BLaER1 treated with 17β-estradiol and CSF1 and Interleukin-3, amounts not matched to agents 10 nM and 100 nM (cell line): Measurements from ENCODE around the gene CDC42EP4.

Experiments used
- H3K27ac ChIP-seq, 11 experiments: shearing (Covaris generic); formaldehyde crosslinking; 2 replicates each; pipeline ENCODE4 v1.8.1; 2022
- H3K27me3 ChIP-seq, 11 experiments: shearing (Covaris generic); formaldehyde crosslinking; 2 replicates each; pipeline ENCODE4 v1.8.1; 2022
- H3K36me3 ChIP-seq, 11 experiments: shearing (Covaris generic); formaldehyde crosslinking; 2 replicates each; pipeline ENCODE4 v1.8.1; 2022
- H3K4me1 ChIP-seq, 10 experiments: shearing (Covaris generic); formaldehyde crosslinking; 2 replicates each; pipeline ENCODE4 v1.8.1; 2022
- H3K4me2 ChIP-seq, 11 experiments: shearing (Covaris generic); formaldehyde crosslinking; 2 replicates each; pipeline ENCODE4 v1.8.1; 2022
- H3K4me3 ChIP-seq, 10 experiments: shearing (Covaris generic); formaldehyde crosslinking; 2 replicates each; pipeline ENCODE4 v1.8.1; 2022
- H3K9ac ChIP-seq, 11 experiments: shearing (Covaris generic); formaldehyde crosslinking; 2 replicates each; pipeline ENCODE4 v1.8.1; 2022
- H3K9me3 ChIP-seq, 11 experiments: shearing (Covaris generic); formaldehyde crosslinking; replicated peaks in 1 of 11; 2 replicates each; pipeline ENCODE4 v1.8.1; 2022
- H4K20me1 ChIP-seq, 11 experiments: shearing (Covaris generic); formaldehyde crosslinking; 2 replicates each; pipeline ENCODE4 v1.8.1; 2022
- Cebpa-rat ChIP-seq, 11 experiments: shearing (Covaris generic); IDR thresholded peaks; 2 replicates each; pipeline ENCODE4 v1.8.1; 2022

The CDC42EP4 gene

GRCh38 chr17:73289549-73290254 lies 22.1 kb downstream of the CDC42EP4 start:
- H4K20me1 ChIP-seq = peaks cover 0 to 50% (median 16%) of the 10 kb centered on the region in 11 experiments; a peak in 12 of 22 replicates
- no peaks in the 10 kb centered on the region for H3K9me3 ChIP-seq
- TF ChIP-seq Cebpa-rat (IDR thresholded peaks at IDR 0.05) = no peak
- H3K4me2 ChIP-seq = peak overlapping the region; percentile 88 to 99 (median 96)
- peak overlapping the region in 4 of 11 experiments; percentile 27 to 73 (median 70); a peak in 4 of 22 replicates for H3K9ac ChIP-seq
- H3K36me3 ChIP-seq = peaks cover 0 to 17% (median 10%) of the 10 kb centered on the region in 11 experiments; a peak in 13 of 22 replicates
- H3K4me3 ChIP-seq = no peak overlapping the region
- peak overlapping the region in 9 of 11 experiments; percentile 31 to 87 (median 75); a peak in 16 of 22 replicates for H3K27ac ChIP-seq
- no peaks in the 10 kb centered on the region for H3K27me3 ChIP-seq
- peaks cover 59 to 99% (median 78%) of the 10 kb centered on the region in 10 experiments for H3K4me1 ChIP-seq

DNA sequence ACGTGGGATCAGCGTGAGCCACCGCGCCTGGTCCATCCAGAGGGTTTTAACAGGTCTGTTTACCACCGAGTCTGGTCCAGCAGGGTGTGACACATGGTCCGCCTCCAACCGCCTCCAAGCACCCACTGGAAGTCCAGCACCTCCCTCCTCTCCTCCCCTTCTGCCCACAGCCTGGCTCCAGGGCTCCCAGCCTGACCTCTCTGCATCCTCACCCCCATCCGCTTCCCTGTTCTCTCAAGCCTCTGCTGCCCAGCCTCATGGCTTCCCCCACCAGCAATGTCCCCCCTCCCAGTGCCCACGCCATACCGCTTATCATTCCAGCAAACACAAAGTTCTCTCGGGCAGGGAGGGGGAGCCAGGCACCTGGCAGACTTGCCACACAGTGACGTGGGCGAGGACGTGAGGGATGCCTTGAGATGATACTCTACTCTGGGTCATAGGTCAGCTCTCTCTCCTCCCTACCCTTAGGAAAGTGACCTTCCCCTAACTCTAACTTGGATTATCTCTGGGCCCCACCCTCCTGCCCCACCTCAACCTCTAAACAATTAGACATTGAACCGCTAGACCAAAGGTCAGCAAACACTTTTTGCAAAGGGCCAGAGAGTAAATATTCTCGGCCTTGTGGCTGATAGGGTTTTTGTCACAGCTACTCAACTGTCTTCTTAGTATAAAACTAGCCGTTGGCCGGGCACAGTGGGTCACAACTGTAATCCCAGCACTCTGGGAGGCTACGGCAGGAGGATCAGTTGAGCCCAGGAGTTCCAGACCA lies 23.1 kb downstream of the CDC42EP4 start:
- peaks cover 0 to 17% (median 10%) of the 10 kb centered on the region in 11 experiments; a peak in 13 of 22 replicates for H3K36me3 ChIP-seq
- no peak for TF ChIP-seq Cebpa-rat (IDR thresholded peaks at IDR 0.05)
- no peak overlapping the region for H3K9ac ChIP-seq
- peak overlapping the region in 6 of 11 experiments; percentile 17 to 45 (median 28); a peak in 7 of 22 replicates for H3K27ac ChIP-seq
- H3K4me3 ChIP-seq = no peak overlapping the region
- H3K4me1 ChIP-seq = peaks cover 63 to 99% (median 81%) of the 10 kb centered on the region in 10 experiments
- H3K27me3 ChIP-seq = no peaks in the 10 kb centered on the region
- H3K4me2 ChIP-seq = peak overlapping the region in 10 of 11 experiments; percentile 13 to 69 (median 48); a peak in 18 of 22 replicates
- H4K20me1 ChIP-seq = peaks cover 0 to 54% (median 16%) of the 10 kb centered on the region in 11 experiments; a peak in 12 of 22 replicates
- H3K9me3 ChIP-seq = no peaks in the 10 kb centered on the region

DNA sequence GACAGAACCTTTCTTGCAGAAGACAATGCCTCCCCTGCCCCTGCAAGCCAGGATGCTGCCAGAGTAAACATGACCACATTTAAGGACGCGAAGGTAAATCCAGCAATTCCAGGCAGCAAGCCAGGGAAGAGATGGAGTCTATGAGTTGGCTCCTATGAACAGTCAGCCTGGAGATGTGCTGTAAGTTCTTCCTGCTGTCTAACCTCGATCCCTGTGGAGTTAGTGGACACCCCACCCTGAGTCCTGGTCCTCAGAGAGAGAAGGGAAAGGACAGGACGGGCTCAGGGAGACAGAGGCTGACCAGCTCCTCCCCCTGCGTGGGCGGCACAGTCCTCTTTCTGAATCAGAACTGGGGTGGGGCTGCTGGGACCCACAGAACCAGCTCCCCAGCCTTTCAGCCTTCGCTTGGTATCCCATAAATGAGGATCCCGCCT lies 24.9 kb downstream of the CDC42EP4 start:
- Histone ChIP-seq H3K27me3 (no peaks in the 10 kb centered on the region), H3K4me1 (peaks cover 64 to 99% (median 81%) of the 10 kb centered on the region in 10 experiments), H3K4me3 (no peak overlapping the region), H3K9me3 (no peaks in the 10 kb centered on the region), H4K20me1 (peaks cover 0 to 48% (median 12%) of the 10 kb centered on the region in 11 experiments; a peak in 12 of 22 replicates), H3K27ac (no peak overlapping the region), H3K9ac (0 out of 22 replicates have a peak overlapping the region, but pooled peaks of 1 of the 11 experiments have one; percentile 2), H3K4me2 (peak overlapping the region in 5 of 11 experiments; percentile 2 to 76 (median 69); a peak in 8 of 22 replicates), H3K36me3 (peaks cover 0 to 17% (median 10%) of the 10 kb centered on the region in 11 experiments; a peak in 13 of 22 replicates)
- no peak for TF ChIP-seq Cebpa-rat (IDR thresholded peaks at IDR 0.05)

- Histone ChIP-seq H3K9ac (no peak overlapping the region), H4K20me1 (peaks cover 0 to 41% (median 12%) of the 10 kb centered on the region in 11 experiments; a peak in 12 of 22 replicates), H3K4me1 (peaks cover 64 to 99% (median 78%) of the 10 kb centered on the region in 10 experiments), H3K9me3 (no peaks in the 10 kb centered on the region), H3K27me3 (no peaks in the 10 kb centered on the region), H3K27ac (no peak overlapping the region), H3K36me3 (peaks cover 0 to 17% (median 10%) of the 10 kb centered on the region in 11 experiments; a peak in 13 of 22 replicates), H3K4me3 (no peak overlapping the region), H3K4me2 (peak overlapping the region in 3 of 11 experiments; percentile 69 to 76 (median 73); a peak in 5 of 22 replicates)
- no peak for TF ChIP-seq Cebpa-rat (IDR thresholded peaks at IDR 0.05)
These were observed 25.6 kb downstream of the CDC42EP4 start for GRCh38 chr17:73285916-73286862.

- H4K20me1 ChIP-seq = peaks cover 0 to 38% (median 12%) of the 10 kb centered on the region in 11 experiments; a peak in 11 of 22 replicates
- no peak overlapping the region for H3K9ac ChIP-seq
- TF ChIP-seq Cebpa-rat (IDR thresholded peaks at IDR 0.05) = no peak
- H3K4me3 ChIP-seq = no peak overlapping the region
- H3K27ac ChIP-seq = no peak overlapping the region
- H3K9me3 ChIP-seq = no peaks in the 10 kb centered on the region
- H3K4me2 ChIP-seq = peak overlapping the region in 3 of 11 experiments; percentile 80 to 92 (median 83); a peak in 6 of 22 replicates
- H3K27me3 ChIP-seq = no peaks in the 10 kb centered on the region
- H3K4me1 ChIP-seq = peaks cover 60 to 93% (median 73%) of the 10 kb centered on the region in 10 experiments
- H3K36me3 ChIP-seq = peaks cover 0 to 17% (median 10%) of the 10 kb centered on the region in 11 experiments; a peak in 13 of 22 replicates
These were observed 26.2 kb downstream of the CDC42EP4 start for GRCh38 chr17:73285603-73285908.

DNA sequence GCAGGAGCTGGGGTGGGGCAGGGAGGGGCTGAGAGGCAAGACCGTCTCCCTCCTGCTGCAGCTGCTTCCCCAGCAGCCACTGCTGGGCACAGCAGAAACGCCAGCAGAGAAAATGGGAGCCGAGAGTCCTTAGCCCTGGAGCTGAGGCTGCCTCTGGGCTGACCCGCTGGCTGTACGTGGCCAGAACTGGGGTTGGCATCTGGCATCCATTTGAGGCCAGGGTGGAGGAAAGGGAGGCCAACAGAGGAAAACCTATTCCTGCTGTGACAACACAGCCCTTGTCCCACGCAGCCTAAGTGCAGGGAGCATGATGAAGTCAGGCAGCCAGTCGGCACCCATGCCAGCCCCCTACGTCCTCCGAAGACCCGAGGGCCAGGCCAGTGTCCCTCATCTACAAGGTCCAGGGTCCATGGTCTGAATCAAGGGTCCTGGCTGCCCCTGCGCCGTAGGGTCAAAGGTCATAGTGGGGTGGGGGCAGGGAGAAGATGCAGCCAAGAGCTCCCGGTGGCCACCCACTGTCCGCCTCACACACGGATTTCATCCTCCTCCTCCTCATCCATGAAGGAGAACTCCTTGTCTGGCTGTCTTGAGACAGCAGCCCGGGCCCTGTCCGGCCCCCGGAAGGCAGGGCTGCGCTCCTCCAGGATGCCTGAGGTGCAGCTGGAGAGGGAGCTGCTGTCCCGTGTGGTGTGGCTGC lies 26.7 kb downstream of the CDC42EP4 start:
- peak overlapping the region in 3 of 11 experiments; percentile 4 to 27 (median 18); a peak in 3 of 22 replicates for H3K9ac ChIP-seq
- peaks cover 55 to 88% (median 68%) of the 10 kb centered on the region in 10 experiments for H3K4me1 ChIP-seq
- no peak overlapping the region for H3K4me3 ChIP-seq

DNA sequence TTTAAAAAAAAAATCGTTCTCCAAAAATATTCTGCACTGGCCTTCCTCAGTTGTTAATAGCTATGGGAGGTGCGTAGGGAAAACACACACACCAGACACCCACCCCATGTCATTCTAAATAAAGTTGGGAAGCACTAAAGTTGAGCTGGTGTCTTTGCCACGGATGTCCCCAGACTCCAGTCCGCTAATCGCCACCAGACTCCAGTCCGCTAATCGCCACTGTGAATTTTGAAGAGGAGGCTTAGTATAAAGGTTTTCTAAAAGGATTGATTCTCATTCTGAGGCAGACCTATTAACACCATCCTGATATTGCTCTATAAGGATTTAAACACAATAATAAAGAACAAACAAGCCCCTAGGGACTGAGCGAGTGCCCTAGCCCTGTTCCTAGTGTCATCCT lies 27.4 kb downstream of the CDC42EP4 start:
- H3K36me3 ChIP-seq = peaks cover 0 to 17% (median 10%) of the 10 kb centered on the region in 11 experiments; a peak in 13 of 22 replicates
- no peak overlapping the region for H3K4me3 ChIP-seq
- H4K20me1 ChIP-seq = peaks cover 0 to 38% (median 12%) of the 10 kb centered on the region in 11 experiments; a peak in 11 of 22 replicates
- H3K9me3 ChIP-seq = no peaks in the 10 kb centered on the region
- no peaks in the 10 kb centered on the region for H3K27me3 ChIP-seq
- no peak for TF ChIP-seq Cebpa-rat (IDR thresholded peaks at IDR 0.05)
- peak overlapping the region; percentile 72 to 92 (median 81) for H3K4me2 ChIP-seq
- peaks cover 50 to 82% (median 62%) of the 10 kb centered on the region in 10 experiments for H3K4me1 ChIP-seq
- H3K9ac ChIP-seq = peak overlapping the region in 8 of 11 experiments; percentile 1 to 64 (median 43); a peak in 7 of 22 replicates
- H3K27ac ChIP-seq = peak overlapping the region in 8 of 11 experiments; percentile 24 to 69 (median 53); a peak in 10 of 22 replicates

More for the DNA sequence above, 26.7 kb downstream of the CDC42EP4 start:
- Histone ChIP-seq H3K27me3 (no peaks in the 10 kb centered on the region), H3K27ac (peak overlapping the region in 4 of 11 experiments; percentile 11 to 50 (median 20); a peak in 6 of 22 replicates), H4K20me1 (peaks cover 0 to 38% (median 12%) of the 10 kb centered on the region in 11 experiments; a peak in 11 of 22 replicates), H3K36me3 (peaks cover 0 to 17% (median 10%) of the 10 kb centered on the region in 11 experiments; a peak in 13 of 22 replicates), H3K4me2 (peak overlapping the region; percentile 72 to 92 (median 81)), H3K9me3 (no peaks in the 10 kb centered on the region)
- no peak for TF ChIP-seq Cebpa-rat (IDR thresholded peaks at IDR 0.05)
